H54 (cell line): Measurements from ENCODE around the gene SACM1L.

Experiments
- DNase-seq: peaks from one replicate; pipeline ENCODE4 v3.0.0; 2011; ENCODE audit warnings: low spot score, mixed read lengths; ENCODE audit not compliant: insufficient read length
- FAIRE-seq: peaks from 3 replicates; lab custom pipeline; 2011; peaks lifted over from hg19 to GRCh38; lab: Jason Lieb, UNC
- POLR2A ChIP-seq: IDR thresholded peaks from 2 replicates; pipeline ENCODE4 v1.6.1; 2011; ENCODE audit warnings: low read depth, mild to moderate bottlenecking, low read length

Gene SACM1L

GRCh38 chr3:45779746-45780735 lies 90.8 kb downstream of the SACM1L start:
- DNase-seq = no peak
- FAIRE-seq = no peak
- TF ChIP-seq POLR2A = no peak

GRCh38 chr3:45781271-45781670 lies 92.1 kb downstream of the SACM1L start:
- no peak for DNase-seq
- no peak for TF ChIP-seq POLR2A
- FAIRE-seq = no peak

DNA sequence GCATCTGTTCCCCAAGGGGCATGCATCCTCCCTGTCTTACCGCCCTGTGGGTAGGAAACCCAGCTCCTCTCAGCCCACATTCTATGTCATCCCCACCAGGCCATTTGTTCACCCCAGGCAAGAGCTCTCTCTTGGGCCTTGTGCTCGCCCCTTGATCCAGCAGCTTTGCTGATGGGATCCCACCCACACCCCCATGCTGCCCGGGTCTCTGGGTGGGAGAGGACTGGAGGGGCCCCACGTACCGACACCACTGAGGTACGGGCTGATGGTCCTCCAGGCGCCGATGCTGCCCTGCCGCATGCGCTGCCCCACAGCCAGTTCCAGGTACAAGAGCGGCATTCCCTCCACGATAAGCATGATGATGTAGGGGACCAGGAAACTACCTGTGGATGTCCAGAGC lies 92.6 kb downstream of the SACM1L start:
- TF ChIP-seq POLR2A = no peak
- no peak for DNase-seq
- FAIRE-seq = no peak

- no peak for TF ChIP-seq POLR2A
- DNase-seq (no peak), FAIRE-seq (no peak)
Measured at GRCh38 chr3:45782381-45782780, 93.2 kb downstream of the SACM1L start.

- DNase-seq (no peak), FAIRE-seq (no peak)
- no peak for TF ChIP-seq POLR2A
Measured at GRCh38 chr3:45783667-45784066, 94.5 kb downstream of the SACM1L start.

GRCh38 chr3:45785605-45786150 lies 96.5 kb downstream of the SACM1L start:
- DNase-seq (no peak), FAIRE-seq (no peak)
- TF ChIP-seq POLR2A = no peak

DNA sequence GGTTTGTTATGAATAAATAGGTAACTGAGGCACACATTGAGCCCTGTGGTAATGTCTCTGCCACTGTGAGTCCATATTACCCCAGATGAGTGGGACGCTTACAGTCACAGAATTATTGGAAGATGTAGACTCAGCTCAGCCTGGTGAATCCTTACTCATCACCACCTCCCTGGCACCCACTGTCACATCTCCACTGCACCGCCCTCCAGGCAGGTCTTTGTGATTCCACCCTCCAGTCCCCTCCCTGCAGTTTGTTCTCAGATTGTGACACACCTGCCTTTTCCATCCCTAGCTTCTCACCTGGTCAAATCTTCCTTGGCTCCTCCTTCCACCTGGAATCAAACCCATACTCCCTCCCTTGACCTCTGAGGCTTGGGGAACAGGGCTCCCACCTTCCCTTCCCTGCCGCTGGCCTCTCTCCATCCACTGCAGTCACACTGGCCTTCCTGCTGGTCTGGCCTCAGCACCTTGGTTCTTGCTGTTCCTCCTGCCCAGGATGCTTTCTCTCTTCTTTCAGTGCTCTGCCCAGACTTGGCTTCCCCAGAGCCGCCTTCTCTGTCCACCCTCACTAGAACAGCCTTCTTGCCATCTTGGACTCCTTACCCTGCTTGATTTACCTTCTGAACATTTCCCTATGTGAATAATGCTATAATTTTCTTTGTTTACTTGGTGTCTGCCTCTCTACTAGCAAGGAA lies 97.8 kb downstream of the SACM1L start:
- TF ChIP-seq POLR2A = no peak
- no peak for FAIRE-seq
- DNase-seq = no peak

GRCh38 chr3:45787551-45787950 lies 98.4 kb downstream of the SACM1L start:
- FAIRE-seq = no peak
- no peak for DNase-seq
- TF ChIP-seq POLR2A = no peak

DNA sequence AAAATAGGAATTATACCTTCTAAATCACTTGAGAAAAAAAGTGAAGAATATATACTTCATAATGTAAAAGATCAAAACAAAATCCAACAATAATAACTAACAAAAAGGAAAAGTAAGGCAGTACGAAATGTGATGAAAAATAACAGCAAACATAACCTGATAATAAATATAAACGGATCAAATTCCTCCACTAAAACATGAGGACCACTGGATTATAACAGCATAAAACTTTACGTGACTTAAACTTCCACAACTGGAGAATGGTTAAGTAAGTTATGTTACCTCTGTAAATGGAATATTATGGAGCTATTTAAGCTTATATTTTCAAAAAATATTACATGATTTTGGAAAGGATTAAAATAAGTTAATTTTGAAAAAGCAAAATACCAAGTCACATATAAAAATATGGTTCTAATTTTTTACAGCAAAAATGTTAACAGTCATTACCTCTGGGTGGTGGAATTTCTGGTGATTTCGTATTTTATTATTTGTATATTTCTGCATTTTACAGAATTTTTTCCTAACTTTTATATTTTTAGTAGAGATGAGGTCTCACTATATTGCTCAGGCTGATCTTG lies 100.1 kb downstream of the SACM1L start:
- no peak for FAIRE-seq
- no peak for DNase-seq
- TF ChIP-seq POLR2A = no peak

DNA sequence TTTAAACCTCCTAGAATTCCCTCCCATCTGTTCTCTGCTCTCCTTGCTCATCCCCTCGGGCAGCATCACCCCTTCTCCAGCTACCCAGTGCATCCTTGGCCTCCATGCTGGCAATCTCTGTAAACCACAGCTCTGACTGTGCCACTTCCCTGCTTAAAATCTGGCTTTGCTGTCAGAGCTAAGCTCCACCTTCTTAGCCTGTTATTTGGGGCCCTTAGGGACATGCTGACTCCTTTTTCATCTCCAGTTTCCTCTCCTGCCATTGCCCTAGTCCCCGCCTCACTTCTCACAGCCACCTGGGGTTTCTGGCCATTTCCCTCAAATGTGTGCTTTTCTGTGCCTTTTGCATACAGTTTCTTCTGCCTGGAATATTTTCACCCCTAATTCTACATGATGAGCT lies 101.4 kb downstream of the SACM1L start:
- DNase-seq (no peak), FAIRE-seq (no peak)
- TF ChIP-seq POLR2A = no peak

- no peak for FAIRE-seq
- DNase-seq = no peak
- TF ChIP-seq POLR2A = no peak
Measured at GRCh38 chr3:45792036-45792435, 102.8 kb downstream of the SACM1L start.

DNA sequence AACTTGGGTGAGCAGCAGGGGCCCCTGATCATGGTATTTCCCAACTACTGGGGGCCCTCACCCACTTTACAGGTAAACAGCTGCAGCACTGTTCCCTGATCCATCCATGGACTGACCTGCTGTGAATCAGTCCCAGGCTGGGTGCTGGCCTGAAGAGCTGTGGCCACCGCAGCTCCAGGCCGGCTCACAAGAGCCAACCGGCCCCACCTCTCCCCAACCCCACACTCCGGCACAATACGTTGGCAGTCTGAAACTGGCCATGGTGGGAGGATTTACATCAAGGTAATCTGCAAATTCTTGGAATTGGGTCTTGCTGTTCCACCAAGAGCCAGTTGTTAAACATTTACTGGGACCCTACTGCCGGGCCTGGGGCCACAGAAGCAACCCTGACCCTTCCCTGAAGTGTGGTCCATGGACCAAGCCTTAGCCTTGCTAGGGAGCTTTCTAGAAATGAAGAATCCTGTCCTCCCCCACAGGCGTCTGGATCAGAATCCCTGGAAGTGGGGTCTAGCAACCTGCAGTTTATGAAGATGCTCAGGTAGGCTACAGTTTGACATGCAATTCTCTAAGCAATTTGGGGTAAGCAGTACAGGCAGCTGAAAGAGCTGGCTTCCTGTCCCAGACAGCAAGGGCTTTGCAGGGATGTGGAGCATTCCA lies 103.4 kb downstream of the SACM1L start:
- FAIRE-seq = no peak
- DNase-seq = no peak
- TF ChIP-seq POLR2A = no peak

GRCh38 chr3:45793482-45794176 lies 104.4 kb downstream of the SACM1L start:
- DNase-seq = no peak
- no peak for FAIRE-seq
- no peak for TF ChIP-seq POLR2A
